Measurements from ENCODE around the gene MYH6.

- TF ChIP-seq CTCF (conservative IDR thresholded peaks at IDR 0.05; ENCODE audit: low read depth, low read length), result no peak
- no peak for TF ChIP-seq EZH2 (IDR thresholded peaks at IDR 0.05; ENCODE audit: borderline replicate concordance, low read depth, low read length, poor library complexity, severe bottlenecking)
Measured at GRCh38 chr14:23409475-23409874, 1.4 kb upstream of the MYH6 start.

Data from A673 (cell line).